Adrenal gland (tissue), 12 donors: Measurements from ENCODE around the gene RALGPS1. TPM values are rescaled to one million over a fixed set of nuclear protein-coding genes. Genes with fewer than 3 reads are reported as not detected.

ENCODE experiments used
- DNase-seq, 7 donors: peaks; one replicate each; pipeline ENCODE4 v3.0.0-alpha.2; 2019 to 2020
- H3K27ac ChIP-seq, 5 donors: fragments of 200-600 bp; sonication (generic) in 4 of 5; 1 replicate in 3 of 5; 2 replicates in 2 of 5; pipeline versions ENCODE4 v1.5.1 to v1.8.0; 2016 to 2020; ENCODE audit warnings: mild to moderate bottlenecking in 1 of 5
- H3K27me3 ChIP-seq: fragments of 200-600 bp; 2 replicates; pipeline ENCODE4 v1.8.0; 2021
- H3K36me3 ChIP-seq, 2 donors: fragments of 200-600 bp; replicated peaks in 1 of 2; 1 replicate in 1 of 2; 2 replicates in 1 of 2; pipeline versions ENCODE4 v1.5.1 to v1.8.0; 2018 to 2022
- H3K4me1 ChIP-seq, 2 donors: fragments of 200-600 bp; replicated peaks in 1 of 2; 1 replicate in 1 of 2; 2 replicates in 1 of 2; pipeline versions ENCODE4 v1.5.1 to v1.8.0; 2018 to 2021
- H3K4me3 ChIP-seq, 4 donors: fragments of 200-600 bp; sonication (generic) in 3 of 4; one replicate each; pipeline ENCODE4 v1.5.1; 2016 to 2018
- H3K9me3 ChIP-seq, 3 donors: fragments of 200-600 bp; sonication (generic) in 1 of 3; replicated peaks in 1 of 3; 1 replicate in 2 of 3; 2 replicates in 1 of 3; pipeline versions ENCODE4 v1.5.1 to v1.8.0; 2016 to 2021
- POLR2A ChIP-seq, 2 donors: fragments of 450-650 bp; IDR thresholded peaks; one replicate each; pipeline ENCODE4 v1.6.1; 2017; ENCODE audit warnings: antibody characterized with exemption in 2 of 2, mild to moderate bottlenecking in 2 of 2, moderate library complexity in 1 of 2
- WGBS, 4 donors: extraction: QIAGEN DNeasy Blood & Tissue Kit in 2 of 4; methylation state at CpG; one replicate each; pipeline versions ENCODE4 v1.1.5 to v1.1.7; 2013 to 2017; 5-methylcytosine and 5-hydroxymethylcytosine counted together
- intact Hi-C, 2 donors: fragments of 100-400 bp; cut with DNase I; formaldehyde crosslinking; loops; one replicate each; pipeline versions ENCODE4 v1.14.1 to v1.15.0; 2022 to 2023
- polyA plus RNA-seq, 3 donors: library from polyadenylated mRNA; stranded (reverse); fragments of 200-250 nt in 2 of 3; fragments of 350-450 nt in 1 of 3; fragmentation: Illumina TruSeq in 1 of 3; extraction: RNeasy Lipid Tissue Mini Kit (QIAGEN cat#74804) in 1 of 3; gene quantifications; one replicate each; pipeline ENCODE4 v1.2.3, GENCODE V29; 2013 to 2014
- total RNA-seq, 9 donors: library from RNA; depleted of rRNA in 4 of 9; stranded (reverse); fragments of >200 nt in 4 of 9; fragments of 120-200 nt in 1 of 9; fragmentation: NEBNext Ultra II Directional in 1 of 9; extraction: Animal tissue kit (Norgen Biotek cat#: 25700) in 1 of 9; gene quantifications; one replicate each; pipeline versions ENCODE4 v1.1.0 to v1.2.4, GENCODE V29; 2013 to 2023
- TF ChIP-seq, protein P1 (sequence below), 6 experiments: fragments of 450-650 bp in 4 of 6; fragments of 200-600 bp in 2 of 6; sonication (generic) in 1 of 6; IDR thresholded peaks; 1 replicate in 5 of 6; 2 replicates in 1 of 6; pipeline versions ENCODE4 v1.5.1 to v1.8.0; 2016 to 2021; ENCODE audit warnings: antibody characterized with exemption in 6 of 6, mild to moderate bottlenecking in 2 of 6, moderate library complexity in 1 of 6
- donor health status: healthy with polysubstance abuse.
- donor health status: Bipolar disorder and iron deficiency.
- donor health status: DM: yes; HTN: yes; CAD: no.
- donor health status: DM: no; HTN: no; CAD: no.
- donor health status: DM: no; HTN: no; CAD: no.
- donor health status: DM: yes; HTN: yes; CAD: no.

Gene RALGPS1
- total and polyA plus RNA-seq, 12 donors: 2.8 to 9.9 (median 5.1) TPM

DNA sequence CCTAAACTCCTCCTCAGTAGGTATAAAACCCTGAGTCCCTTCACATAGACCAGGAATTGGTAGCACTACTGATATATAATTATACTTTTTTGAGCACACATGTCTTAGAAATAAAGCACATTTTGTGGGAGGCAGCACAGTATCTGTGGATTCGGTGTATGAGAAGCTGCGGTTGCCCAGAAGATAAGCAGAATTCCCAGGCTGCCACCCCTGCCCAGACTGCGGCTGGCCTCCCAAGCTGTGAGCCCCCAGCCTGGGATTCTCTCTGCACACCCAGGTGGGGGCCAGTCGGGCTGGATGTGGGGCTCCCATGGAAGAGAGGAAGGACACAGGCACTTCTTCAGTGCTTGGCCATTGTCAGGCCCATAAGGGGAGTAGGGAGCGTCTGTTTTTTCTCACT, 233.4 kb downstream of the RALGPS1 start:
- Histone ChIP-seq H3K36me3 (no peaks in the 10 kb centered on the region), H3K9me3 (no peaks in the 10 kb centered on the region), H3K27ac (no peak overlapping the region), H3K4me1 (no peaks in the 10 kb centered on the region), H3K4me3 (no peak overlapping the region), H3K27me3 (no peaks in the 10 kb centered on the region)
- 92 to 98% (median 95%) methylated on average over 4 to 5 of the region's 5 CpGs for WGBS, 4 donors
- TF ChIP-seq, protein P1, sequence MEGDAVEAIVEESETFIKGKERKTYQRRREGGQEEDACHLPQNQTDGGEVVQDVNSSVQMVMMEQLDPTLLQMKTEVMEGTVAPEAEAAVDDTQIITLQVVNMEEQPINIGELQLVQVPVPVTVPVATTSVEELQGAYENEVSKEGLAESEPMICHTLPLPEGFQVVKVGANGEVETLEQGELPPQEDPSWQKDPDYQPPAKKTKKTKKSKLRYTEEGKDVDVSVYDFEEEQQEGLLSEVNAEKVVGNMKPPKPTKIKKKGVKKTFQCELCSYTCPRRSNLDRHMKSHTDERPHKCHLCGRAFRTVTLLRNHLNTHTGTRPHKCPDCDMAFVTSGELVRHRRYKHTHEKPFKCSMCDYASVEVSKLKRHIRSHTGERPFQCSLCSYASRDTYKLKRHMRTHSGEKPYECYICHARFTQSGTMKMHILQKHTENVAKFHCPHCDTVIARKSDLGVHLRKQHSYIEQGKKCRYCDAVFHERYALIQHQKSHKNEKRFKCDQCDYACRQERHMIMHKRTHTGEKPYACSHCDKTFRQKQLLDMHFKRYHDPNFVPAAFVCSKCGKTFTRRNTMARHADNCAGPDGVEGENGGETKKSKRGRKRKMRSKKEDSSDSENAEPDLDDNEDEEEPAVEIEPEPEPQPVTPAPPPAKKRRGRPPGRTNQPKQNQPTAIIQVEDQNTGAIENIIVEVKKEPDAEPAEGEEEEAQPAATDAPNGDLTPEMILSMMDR (IDR thresholded peaks at IDR 0.05): no peak
- no peak for TF ChIP-seq POLR2A (IDR thresholded peaks at IDR 0.05)
- DNase-seq: peak in 1 of 7 donors; percentile 5
- intact Hi-C loops: no loop called here

DNA sequence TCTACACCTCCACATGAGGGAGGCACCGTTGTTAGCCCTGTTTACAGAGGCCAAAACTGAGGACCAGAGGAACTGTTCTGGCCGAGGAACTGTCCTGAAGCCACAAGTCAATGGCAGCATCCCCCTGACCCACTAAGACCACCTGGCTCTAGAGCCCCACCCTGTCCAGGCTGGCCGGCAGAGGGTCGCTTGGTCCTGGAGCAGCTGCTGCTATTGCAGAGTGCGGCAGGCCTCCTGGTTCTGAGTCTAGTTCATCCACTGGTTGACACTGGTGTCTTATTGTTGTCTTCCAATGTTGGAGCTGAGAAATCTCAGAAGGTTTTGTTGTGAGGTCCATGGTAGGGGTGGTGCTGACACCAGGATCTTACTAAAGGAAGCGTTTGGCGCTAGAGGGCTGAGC, 234.4 kb downstream of the RALGPS1 start:
- DNase-seq: peak in 2 of 7 donors; percentile 11 to 27

GRCh38 chr9:127149463-127150390, 235.1 kb downstream of the RALGPS1 start:
- Histone ChIP-seq H3K4me1 (peaks cover 0 to under 1% of the 10 kb centered on the region in 2 donors), H3K27ac (no peak overlapping the region), H3K4me3 (no peak overlapping the region), H3K36me3 (no peaks in the 10 kb centered on the region), H3K27me3 (no peaks in the 10 kb centered on the region), H3K9me3 (no peaks in the 10 kb centered on the region)
- TF ChIP-seq, protein P1 (IDR thresholded peaks at IDR 0.05): no peak
- no peak for TF ChIP-seq POLR2A (IDR thresholded peaks at IDR 0.05)
- 90 to 96% (median 93%) methylated on average over 5 to 6 of the region's 6 CpGs for WGBS, 4 donors
- intact Hi-C loops: no loop called here
- DNase-seq: peak in 3 of 7 donors; percentile 4 to 29 (median 11)

More for the DNA sequence above, 234.4 kb downstream of the RALGPS1 start:
- Histone ChIP-seq H3K4me1 (no peaks in the 10 kb centered on the region), H3K36me3 (no peaks in the 10 kb centered on the region), H3K4me3 (no peak overlapping the region), H3K27ac (no peak overlapping the region), H3K27me3 (no peaks in the 10 kb centered on the region), H3K9me3 (no peaks in the 10 kb centered on the region)
- TF ChIP-seq, protein P1 (IDR thresholded peaks at IDR 0.05): no peak
- TF ChIP-seq POLR2A (IDR thresholded peaks at IDR 0.05): no peak
- 94 to 97% (median 96%) methylated on average over 4 to 7 of the region's 7 CpGs for WGBS, 4 donors
- intact Hi-C loops: no loop called here

GRCh38 chr9:127153501-127153900, 238.9 kb downstream of the RALGPS1 start:
- no peaks in the 10 kb centered on the region for H3K9me3 ChIP-seq
- H3K36me3 ChIP-seq: no peaks in the 10 kb centered on the region
- no peak for TF ChIP-seq POLR2A (IDR thresholded peaks at IDR 0.05)
- no peaks in the 10 kb centered on the region for H3K27me3 ChIP-seq
- intact Hi-C loops: no loop called here
- peaks cover 0 to 9% of the 10 kb centered on the region in 2 donors for H3K4me1 ChIP-seq
- WGBS, 4 donors: 80 to 92% (median 88%) methylated on average over 3 to 4 of the region's 4 CpGs
- peak in 4 of 7 donors; percentile 7 to 47 (median 12) for DNase-seq
- H3K27ac ChIP-seq: no peak overlapping the region
- no peak overlapping the region for H3K4me3 ChIP-seq
